Fibroblast of skin of right quadriceps (primary cell): Measurements from ENCODE around the gene NT5DC3.
A peak's percentile ranks its signal among the peaks of the same experiment; 100 is the strongest.
"Not testable (repeated sequence)": the region's sequence is repeated elsewhere in the genome, so short reads cannot be mapped to it uniquely, and the experiment has no call there.

Experiments
- DNase-seq: peaks from one replicate; pipeline ENCODE4 v3.0.0-alpha.2; 2013

The NT5DC3 gene

GRCh38 chr12:103832048-103832997, 8.7 kb downstream of the NT5DC3 start:
- DNase-seq: no peak

GRCh38 chr12:103830730-103831320, 10.2 kb downstream of the NT5DC3 start:
- DNase-seq: no peak

- no peak for DNase-seq
Observed at GRCh38 chr12:103830025-103830725, 10.9 kb downstream of the NT5DC3 start.

- no peak for DNase-seq
Observed at GRCh38 chr12:103829092-103829491, 11.9 kb downstream of the NT5DC3 start.

GRCh38 chr12:103827911-103828391, 13.1 kb downstream of the NT5DC3 start:
- DNase-seq: no peak

GRCh38 chr12:103824845-103825244, 16.2 kb downstream of the NT5DC3 start:
- no peak for DNase-seq

GRCh38 chr12:103824290-103824689, 16.7 kb downstream of the NT5DC3 start:
- DNase-seq: no peak

GRCh38 chr12:103823871-103824270, 17.2 kb downstream of the NT5DC3 start:
- DNase-seq: no peak

- peak; percentile 49 for DNase-seq
Observed at GRCh38 chr12:103821773-103822172, 19.3 kb downstream of the NT5DC3 start.

GRCh38 chr12:103820881-103821489, 20.0 kb downstream of the NT5DC3 start:
- no peak for DNase-seq

- DNase-seq: no peak
Observed at GRCh38 chr12:103820361-103820760, 20.7 kb downstream of the NT5DC3 start.

- DNase-seq: no peak
Observed at GRCh38 chr12:103819892-103820291, 21.1 kb downstream of the NT5DC3 start.

GRCh38 chr12:103819312-103819711, 21.7 kb downstream of the NT5DC3 start:
- DNase-seq: no peak

- DNase-seq: no peak
Observed at GRCh38 chr12:103817791-103818190, 23.2 kb downstream of the NT5DC3 start.

- DNase-seq: no peak
Observed at GRCh38 chr12:103816663-103817062, 24.4 kb downstream of the NT5DC3 start.

- DNase-seq: peak; percentile 44
Observed at GRCh38 chr12:103814436-103814835, 26.6 kb downstream of the NT5DC3 start.

GRCh38 chr12:103813949-103814348, 27.1 kb downstream of the NT5DC3 start:
- no peak for DNase-seq

GRCh38 chr12:103813426-103813825, 27.6 kb downstream of the NT5DC3 start:
- DNase-seq: no peak

GRCh38 chr12:103812789-103813188, 28.2 kb downstream of the NT5DC3 start:
- no peak for DNase-seq

- no peak for DNase-seq
Observed at GRCh38 chr12:103811791-103812190, 29.2 kb downstream of the NT5DC3 start.

- no peak for DNase-seq
Observed at GRCh38 chr12:103810111-103810510, 30.9 kb downstream of the NT5DC3 start.

GRCh38 chr12:103809639-103810038, 31.4 kb downstream of the NT5DC3 start:
- not testable (repeated sequence) for DNase-seq

- DNase-seq: no peak
Observed at GRCh38 chr12:103809154-103809553, 31.9 kb downstream of the NT5DC3 start.
